ENCODE results near the gene VPS8. TPM values are rescaled to one million over a fixed set of nuclear protein-coding genes. Genes with fewer than 3 reads are reported as not detected.
A peak's percentile ranks its signal among the peaks of the same experiment; 100 is the strongest.
"Not testable (repeated sequence)": the region's sequence is repeated elsewhere in the genome, so short reads cannot be mapped to it uniquely, and the experiment has no call there.

VPS8 gene
- total RNA-seq, 2 donors from 2014 or later: 65.1 to 69.0 TPM

DNA sequence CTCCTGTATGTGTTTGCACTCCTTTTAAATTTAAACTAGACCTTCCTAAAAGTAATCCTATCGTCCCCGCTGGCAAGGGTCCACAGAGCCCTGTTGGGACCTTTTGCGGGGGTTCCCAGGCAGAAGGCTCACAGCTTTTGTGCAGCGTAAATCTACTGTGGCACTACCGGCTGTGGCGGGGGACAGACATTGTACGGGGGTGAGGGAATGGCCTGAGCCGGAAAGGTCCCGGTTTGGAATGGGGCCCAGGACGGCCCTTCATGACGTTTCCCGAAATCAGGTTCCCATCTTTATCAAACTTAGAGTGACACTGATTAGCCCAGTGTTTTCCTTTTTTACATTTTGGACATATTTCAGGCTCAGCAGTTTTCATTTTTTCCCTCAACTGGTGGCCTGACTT, 205.6 kb downstream of the VPS8 start:
- DNase-seq, ATAC-seq: not testable (repeated sequence)

DNA sequence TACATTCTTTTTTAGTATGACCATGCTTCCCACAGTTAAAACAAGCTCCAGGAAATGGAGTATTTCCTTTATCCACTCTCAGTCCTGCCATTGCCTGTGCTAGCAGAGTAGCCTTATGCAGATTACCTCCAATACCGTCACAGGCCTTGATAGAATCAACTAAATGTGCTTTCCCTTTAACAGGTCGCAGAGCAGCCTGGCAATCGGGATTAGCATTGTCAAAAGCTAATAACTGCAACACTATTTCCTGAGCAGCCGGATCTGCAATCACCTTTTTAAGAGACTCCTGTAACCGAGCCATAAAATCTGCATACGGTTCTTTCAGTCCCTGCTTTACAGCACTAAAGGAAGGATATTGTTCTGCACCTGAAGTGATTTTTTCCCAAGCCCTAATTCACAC, 206.0 kb downstream of the VPS8 start:
- ATAC-seq; intact Hi-C loops (cut with DNase I, micrococcal nuclease); DNase-seq: not testable (repeated sequence)

More for the DNA sequence above, 205.6 kb downstream of the VPS8 start:
- intact Hi-C loops (cut with DNase I, micrococcal nuclease): not testable (repeated sequence)

DNA sequence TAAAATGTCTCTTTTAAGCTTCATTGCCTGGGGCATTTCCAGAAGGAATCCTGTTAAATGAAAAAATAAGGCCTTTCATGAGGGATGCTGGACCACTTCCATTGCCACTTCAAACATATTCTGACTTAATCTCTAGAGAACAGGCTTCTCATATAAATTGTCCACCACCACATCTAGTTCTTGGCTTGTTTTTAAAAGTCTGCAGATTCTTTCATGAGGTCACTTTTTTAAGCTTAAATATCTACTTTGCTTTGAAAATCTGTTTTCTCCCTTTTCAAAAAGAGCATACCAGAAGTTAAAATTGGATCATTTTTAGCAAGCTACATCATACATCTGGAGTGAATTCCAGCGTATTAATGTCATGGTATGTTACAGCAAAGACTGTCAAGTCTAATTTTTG, 209.3 kb downstream of the VPS8 start:
- no peak for ATAC-seq
- intact Hi-C loops (cut with DNase I, micrococcal nuclease): no loop called here
- no peak for DNase-seq

DNA sequence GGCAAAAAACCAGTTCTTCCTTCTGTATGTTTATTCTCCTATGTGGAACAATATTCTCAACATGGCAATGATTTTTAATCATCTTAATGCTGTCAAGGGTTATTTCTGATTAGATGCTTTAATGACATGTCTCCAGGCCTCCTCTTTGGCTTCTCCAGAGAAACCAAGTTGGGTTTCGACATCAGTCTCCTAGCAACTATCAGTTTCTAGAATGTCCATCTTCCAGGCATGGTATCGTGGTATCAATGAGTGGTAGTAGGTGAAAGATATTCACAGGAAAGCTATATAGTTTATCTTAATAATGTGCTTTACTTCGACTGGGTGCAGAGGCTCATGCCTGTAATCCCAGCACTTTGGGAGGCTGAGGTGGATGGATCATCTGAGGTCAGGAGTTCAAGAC, 212.4 kb downstream of the VPS8 start:
- no peak for ATAC-seq

GRCh38 chr3:185024966-185025365, 213.0 kb downstream of the VPS8 start:
- intact Hi-C loops (cut with DNase I, micrococcal nuclease): no loop called here
- no peak for ATAC-seq
- DNase-seq: no peak

More for the DNA sequence above, 212.4 kb downstream of the VPS8 start:
- intact Hi-C loops (cut with DNase I, micrococcal nuclease): no loop called here
- no peak for DNase-seq

DNA sequence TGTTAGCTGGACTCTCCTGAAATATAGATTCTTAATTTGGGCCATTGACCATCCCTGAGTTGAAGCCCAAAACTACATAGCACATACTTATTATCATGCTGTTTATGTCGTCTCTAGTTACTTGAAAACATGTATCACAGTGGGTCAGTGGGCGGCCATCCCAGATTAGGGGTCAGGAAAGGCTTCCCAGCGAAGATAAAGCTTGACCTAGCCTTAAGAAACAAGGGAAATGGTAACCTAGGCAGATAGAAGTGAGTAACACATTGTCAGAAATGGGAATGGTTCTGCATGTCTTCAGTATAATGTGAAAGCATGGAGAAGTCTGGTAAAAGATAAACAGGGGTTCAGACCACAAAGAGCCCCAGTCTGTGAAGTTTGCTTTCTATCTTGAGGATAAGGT, 216.2 kb downstream of the VPS8 start:
- intact Hi-C loops (cut with DNase I, micrococcal nuclease): no loop called here
- ATAC-seq: no peak
- no peak for DNase-seq

- intact Hi-C loops (cut with DNase I, micrococcal nuclease): no loop called here
- no peak for DNase-seq
- ATAC-seq: no peak
Measured at GRCh38 chr3:185029086-185029485, 217.1 kb downstream of the VPS8 start.

DNA sequence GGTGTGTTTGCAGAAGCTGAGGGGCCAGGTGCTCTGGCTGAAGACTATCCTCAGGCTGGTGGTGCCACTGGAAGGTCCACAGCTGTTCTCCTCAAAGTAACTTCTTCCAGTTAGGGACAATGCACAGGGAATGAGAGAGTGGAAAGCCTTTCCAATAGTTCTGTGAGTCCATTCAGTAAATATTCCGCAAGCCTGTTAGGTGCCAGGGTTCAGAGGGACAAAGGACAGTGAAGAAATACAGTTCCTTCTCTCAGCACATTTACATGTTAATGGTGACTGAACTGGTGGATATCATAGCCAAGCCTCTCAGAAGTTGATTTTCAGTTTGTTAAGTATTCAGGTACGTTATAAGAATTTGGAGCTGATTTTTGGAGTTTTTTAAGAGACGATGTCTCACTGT, 218.4 kb downstream of the VPS8 start:
- intact Hi-C loops (cut with DNase I, micrococcal nuclease): no loop called here
- DNase-seq: no peak
- ATAC-seq: no peak

DNA sequence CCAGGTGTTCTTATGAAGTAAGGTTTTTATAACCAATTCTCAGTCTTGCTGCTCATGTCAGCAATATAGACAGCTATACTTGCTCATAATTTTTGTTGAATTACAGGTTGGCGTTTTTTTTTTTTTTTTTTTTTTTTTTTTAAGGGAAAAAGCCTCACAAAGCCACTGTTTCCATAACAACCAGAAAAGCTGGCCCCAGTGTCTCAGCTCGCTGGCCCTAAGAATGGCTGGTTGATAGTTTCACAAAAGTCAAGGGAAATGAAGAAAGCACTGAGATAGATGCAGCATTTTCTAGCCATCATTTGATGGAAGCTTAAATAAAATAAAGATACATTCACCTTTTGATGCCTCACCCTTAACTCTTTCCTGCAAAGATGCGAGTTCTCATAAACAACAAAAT, 219.0 kb downstream of the VPS8 start:
- ATAC-seq: no peak
- intact Hi-C loops (cut with DNase I, micrococcal nuclease): no loop called here
- no peak for DNase-seq

DNA sequence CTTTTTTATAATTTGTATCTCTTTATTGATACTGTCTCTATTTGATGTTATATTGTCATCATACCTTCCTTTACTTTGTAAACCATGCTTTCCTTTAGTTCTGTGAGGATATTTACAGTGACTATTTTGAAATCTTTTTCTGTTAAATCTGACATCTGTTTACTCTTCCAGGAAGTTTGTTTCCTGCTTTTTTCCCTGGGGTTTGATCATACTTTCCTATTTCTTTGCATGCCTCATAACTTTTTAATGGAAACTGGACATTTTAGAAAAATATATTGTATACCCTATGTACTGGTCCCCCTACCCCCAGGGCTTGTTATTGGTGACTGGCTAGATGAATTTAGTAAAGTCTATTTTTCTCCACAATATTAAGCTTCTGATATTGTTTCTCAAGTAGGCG, 225.8 kb downstream of the VPS8 start:
- no peak for ATAC-seq
- no peak for DNase-seq
- intact Hi-C loops (cut with DNase I, micrococcal nuclease): no loop called here

DNA sequence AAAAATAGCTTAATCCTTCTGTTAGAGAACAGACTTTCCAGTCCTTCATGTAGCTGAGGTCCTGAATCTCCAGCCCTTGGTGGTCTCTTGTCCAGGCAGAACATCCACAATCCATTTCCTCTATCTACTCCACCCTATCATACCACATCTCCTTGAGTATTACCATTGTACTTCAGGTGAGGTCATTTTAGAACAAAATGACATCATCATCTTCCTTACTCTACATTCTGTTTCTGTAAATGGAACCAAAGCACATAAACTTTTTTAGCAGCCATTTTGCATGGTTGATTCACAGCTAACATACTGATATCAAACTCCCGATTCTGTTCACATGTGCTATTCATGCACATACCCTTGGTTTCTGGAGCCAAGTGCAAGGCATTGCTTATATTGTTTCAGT, 228.5 kb downstream of the VPS8 start:
- DNase-seq (no peak), ATAC-seq (no peak)
- intact Hi-C loops (cut with DNase I, micrococcal nuclease): no loop called here

- intact Hi-C loops (cut with DNase I, micrococcal nuclease): no loop called here
- no peak for ATAC-seq
- no peak for DNase-seq
Measured at GRCh38 chr3:185041540-185041939, 229.6 kb downstream of the VPS8 start.

- no peak for ATAC-seq
- intact Hi-C loops (cut with DNase I, micrococcal nuclease): no loop called here
- no peak for DNase-seq
Measured at GRCh38 chr3:185042312-185043050, 230.5 kb downstream of the VPS8 start.

DNA sequence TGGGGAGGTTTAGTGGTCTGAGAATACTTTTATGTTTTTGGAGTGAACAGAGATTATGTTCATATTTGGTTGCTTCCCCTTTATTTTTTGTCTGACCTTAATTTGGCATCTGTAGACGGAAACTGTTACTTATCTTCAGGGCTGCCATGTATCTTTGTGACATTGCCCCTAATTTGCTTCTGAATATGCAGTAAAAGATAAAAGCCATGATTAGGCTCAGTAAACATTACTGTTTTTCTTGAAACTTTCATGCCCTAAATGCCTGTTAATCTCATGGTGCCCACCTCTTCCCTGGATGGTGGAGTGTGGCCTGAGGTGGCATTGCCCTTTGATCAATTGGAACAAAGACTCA, 234.2 kb downstream of the VPS8 start:
- DNase-seq: no peak
- ATAC-seq: peak; percentile 66
- intact Hi-C loops (cut with DNase I, micrococcal nuclease): no loop called here

GRCh38 chr3:185046603-185047002, 234.6 kb downstream of the VPS8 start:
- ATAC-seq (peak; percentile 80), DNase-seq (peak in 1 of 2 donors; percentile 25)
- intact Hi-C loops (cut with DNase I, micrococcal nuclease): no loop called here

GRCh38 chr3:185049710-185050109, 237.7 kb downstream of the VPS8 start:
- no peak for ATAC-seq
- no peak for DNase-seq
- intact Hi-C loops (cut with DNase I, micrococcal nuclease): no loop called here

DNA sequence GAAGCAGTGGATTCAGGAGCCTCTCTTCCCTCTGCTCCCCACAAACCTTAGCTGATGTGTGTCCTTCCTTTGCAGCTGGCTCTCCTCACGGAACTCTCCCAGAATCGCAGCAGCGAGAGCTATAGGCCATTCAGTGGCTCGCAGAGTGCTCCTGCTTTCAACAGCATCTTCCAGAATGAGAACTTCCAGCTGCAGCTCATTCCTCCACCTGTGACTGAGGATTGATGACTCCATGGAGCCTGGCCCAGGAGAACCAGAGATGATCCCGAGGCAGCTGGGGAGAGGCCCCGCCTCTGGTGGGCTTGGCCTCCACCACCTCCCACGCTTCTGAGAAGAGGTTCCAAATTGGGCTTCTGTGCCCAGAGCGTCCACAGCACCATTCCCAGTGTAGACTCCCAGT, 239.8 kb downstream of the VPS8 start:
- no peak for ATAC-seq
- no peak for DNase-seq
- intact Hi-C loops (cut with DNase I, micrococcal nuclease): no loop called here

GRCh38 chr3:185052631-185053030, 240.7 kb downstream of the VPS8 start:
- no peak for ATAC-seq
- intact Hi-C loops (cut with DNase I, micrococcal nuclease): no loop called here
- DNase-seq: no peak

DNA sequence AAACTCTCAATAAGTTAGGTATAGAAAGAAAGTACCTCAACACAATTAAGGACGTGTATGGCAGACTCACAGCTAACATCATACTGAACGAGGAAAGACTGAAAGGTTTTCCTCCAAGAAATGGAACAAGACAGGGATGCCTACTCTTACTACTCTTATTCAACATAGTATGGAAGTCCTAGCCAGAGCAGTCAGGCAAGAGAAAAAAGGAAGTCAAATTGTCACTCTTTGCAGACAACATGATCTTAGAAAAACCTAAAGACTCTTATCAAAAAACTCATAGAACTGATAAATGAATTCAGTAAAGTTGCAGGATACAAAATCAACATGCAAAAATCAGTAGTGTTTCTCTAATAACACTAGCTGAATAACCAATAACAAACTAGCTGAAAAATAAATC, 244.9 kb downstream of the VPS8 start:
- intact Hi-C loops (cut with DNase I, micrococcal nuclease): no loop called here
- ATAC-seq: no peak

GRCh38 chr3:185057829-185058228, 245.9 kb downstream of the VPS8 start:
- ATAC-seq: no peak
- intact Hi-C loops (cut with DNase I, micrococcal nuclease): no loop called here
- no peak for DNase-seq

More for the DNA sequence above, 244.9 kb downstream of the VPS8 start:
- no peak for DNase-seq

- intact Hi-C loops (cut with DNase I, micrococcal nuclease): no loop called here
Measured at GRCh38 chr3:185058796-185059195, 246.8 kb downstream of the VPS8 start.

More at GRCh38 chr3:185058796-185059195, 246.8 kb downstream of the VPS8 start:
- no peak for ATAC-seq
- no peak for DNase-seq
